ENCODE measurements around the gene FSCN2. TPM values are rescaled to one million over a fixed set of nuclear protein-coding genes. Genes with fewer than 3 reads are reported as not detected.

FSCN2 gene
- total RNA-seq, 2 experiments from 2014 or later, result 0.21 to 0.50 TPM

GRCh38 chr17:81489012-81489997, 38.9 kb upstream of the FSCN2 start:
- CTCF ChIA-PET, result interaction anchor here (0.6 to 1.0 kb wide), 2 partner anchors 11 to 164 kb away, joined by 3 read pairs; no protein-coding TSS in a partner anchor
- POLR2A ChIA-PET, result interaction anchor here (0.6 to 1.1 kb wide), 5 partner anchors 19 to 250 kb away, joined by 3 to 7 read pairs (median 3); partner anchors contain the start of gene NDUFAF8

DNA sequence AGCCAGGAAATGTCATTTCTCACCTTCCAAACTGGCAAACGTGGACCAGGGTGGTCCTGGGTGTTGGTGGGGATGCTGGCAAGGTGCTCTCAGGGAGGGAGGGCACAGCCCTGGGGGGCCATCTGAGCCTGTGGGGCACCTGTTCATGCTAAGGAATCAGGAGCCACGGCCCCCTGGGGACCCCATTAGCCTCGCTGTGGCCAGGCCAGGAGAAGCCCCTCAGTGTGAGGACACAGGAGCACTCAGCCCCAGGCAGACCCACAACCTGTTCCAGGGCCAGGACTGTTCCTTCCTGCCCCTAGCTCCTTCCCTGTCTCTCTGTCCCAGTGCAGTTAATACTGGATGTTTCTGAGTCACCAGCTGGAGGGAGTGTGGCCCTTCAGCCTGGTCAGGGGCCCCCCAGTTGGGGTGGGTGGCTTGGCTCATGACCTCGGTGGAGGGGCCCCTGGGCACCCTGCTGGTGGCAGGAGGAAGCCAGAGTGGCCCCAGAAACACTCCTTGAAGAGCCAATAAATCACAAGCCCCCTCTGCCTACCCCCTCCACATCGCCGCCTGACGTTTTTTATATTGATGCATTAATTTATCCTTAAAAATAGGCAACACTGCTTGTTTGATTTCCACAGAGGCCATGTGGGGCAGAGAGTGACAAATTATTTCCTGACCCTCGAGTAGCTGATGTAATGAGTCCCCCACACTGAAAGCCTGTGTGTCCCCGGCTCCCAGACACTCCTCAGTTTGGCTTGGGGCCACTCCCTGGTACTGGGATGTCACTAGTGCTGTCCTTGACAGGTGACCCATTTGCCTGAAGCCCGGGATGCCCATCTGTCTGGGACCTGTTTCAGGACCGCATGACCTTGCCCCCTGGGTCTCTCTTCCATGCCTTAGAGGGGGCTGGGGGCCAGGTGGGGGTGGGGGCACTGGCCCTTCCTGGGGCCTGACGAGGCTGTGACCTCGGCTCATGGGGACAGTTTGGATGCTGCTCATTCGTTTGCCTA, 37.9 kb upstream of the FSCN2 start:
- ChIA-PET POLR2A (interaction anchor here (0.6 to 0.8 kb wide), 2 partner anchors 25 to 197 kb away, joined by 3 to 7 read pairs; no protein-coding TSS in a partner anchor), CTCF (interaction anchor here (0.6 to 1.2 kb wide), 3 partner anchors 11 to 165 kb away, joined by 3 read pairs; no protein-coding TSS in a partner anchor)

DNA sequence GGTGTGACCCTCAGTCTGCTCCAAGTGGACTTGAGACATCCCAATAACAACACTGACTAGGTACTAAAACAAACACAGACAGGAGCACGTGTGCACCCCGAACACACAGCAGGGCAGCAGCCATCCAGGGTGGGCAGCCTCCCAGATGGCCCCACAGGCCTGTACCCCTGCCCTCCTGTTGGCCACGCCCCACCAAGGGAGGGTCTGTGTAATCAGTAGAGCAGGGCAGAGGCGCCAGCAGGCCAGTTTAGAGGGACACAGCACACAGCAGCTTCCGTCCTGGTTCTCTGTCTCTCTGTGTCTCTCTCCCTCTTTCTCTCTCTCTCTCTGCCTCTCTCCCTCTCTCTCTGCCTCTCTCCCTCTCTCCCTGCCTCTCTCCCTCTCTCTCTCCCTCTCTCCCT, 37.0 kb upstream of the FSCN2 start:
- POLR2A ChIA-PET, result no interaction called here
- CTCF ChIA-PET, result interaction anchor here (1.2 kb wide), 1 partner anchor 10 kb away, joined by 3 read pairs; no protein-coding TSS in a partner anchor

GRCh38 chr17:81491761-81492160, 36.4 kb upstream of the FSCN2 start:
- CTCF ChIA-PET, result no interaction called here

GRCh38 chr17:81492202-81492601, 36.0 kb upstream of the FSCN2 start:
- POLR2A ChIA-PET, result no interaction called here
- CTCF ChIA-PET, result interaction anchor here (0.6 kb wide), 1 partner anchor 75 kb away, joined by 3 read pairs; no protein-coding TSS in a partner anchor

More at GRCh38 chr17:81491761-81492160, 36.4 kb upstream of the FSCN2 start:
- POLR2A ChIA-PET, result no interaction called here

DNA sequence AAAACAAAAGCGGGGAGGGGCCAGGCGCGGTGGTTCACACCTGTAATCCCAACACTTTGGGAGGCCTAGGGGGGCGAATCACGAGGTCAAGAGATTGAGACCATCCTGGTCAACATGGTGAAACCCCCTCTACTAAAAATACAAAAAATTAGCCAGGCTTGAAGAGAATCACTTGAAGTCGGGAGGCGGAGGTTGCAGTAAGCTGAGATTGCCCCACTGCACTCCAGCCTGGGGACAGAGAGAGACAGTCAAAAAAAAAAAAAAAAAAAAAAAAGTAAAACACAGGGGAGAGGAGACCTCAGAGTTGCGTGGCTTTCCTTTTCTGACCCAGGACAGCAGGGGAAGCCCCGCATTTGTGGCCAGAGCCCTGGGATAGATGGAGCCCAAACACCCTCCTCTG, 35.5 kb upstream of the FSCN2 start:
- POLR2A ChIA-PET, result no interaction called here
- CTCF ChIA-PET, result interaction anchor here (0.6 kb wide), 1 partner anchor 75 kb away, joined by 3 read pairs; no protein-coding TSS in a partner anchor

GRCh38 chr17:81493198-81494038, 34.8 kb upstream of the FSCN2 start:
- POLR2A ChIA-PET, result no interaction called here

DNA sequence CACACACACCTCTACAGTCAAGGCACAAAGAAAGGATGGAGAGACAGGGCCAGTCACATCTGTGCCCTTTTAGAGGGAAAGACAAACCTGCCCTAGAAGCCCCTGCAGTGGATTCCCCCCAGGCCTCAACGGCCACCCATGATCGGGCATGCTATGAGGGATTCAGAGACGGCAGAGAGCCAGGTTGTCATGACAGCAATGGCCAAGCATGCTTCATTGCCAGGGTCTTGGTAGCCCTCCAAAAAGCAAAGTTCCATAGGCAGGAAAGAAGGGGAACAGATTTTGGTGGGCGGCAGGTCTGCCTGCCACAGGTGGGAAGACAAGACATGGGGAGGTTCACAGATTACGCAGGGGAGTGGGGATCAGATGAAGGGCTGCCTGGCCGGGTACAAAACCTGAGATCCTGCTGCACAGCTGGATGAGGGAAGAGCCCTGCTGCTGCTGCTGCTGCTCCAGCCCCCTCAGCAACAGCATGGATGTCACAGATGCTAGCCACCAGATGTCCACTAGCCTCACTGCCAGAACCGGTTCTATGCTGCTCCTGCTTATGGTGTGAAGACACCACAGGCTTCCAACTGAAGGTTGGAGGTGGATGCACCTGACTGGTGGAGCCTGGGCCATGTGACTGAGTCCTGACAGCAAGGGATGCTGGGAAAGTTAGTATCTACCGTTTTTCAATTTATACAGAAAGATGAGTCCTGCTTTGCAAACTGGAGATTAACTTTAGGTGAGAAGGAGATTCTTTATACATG, 33.4 kb upstream of the FSCN2 start:
- CTCF ChIA-PET, result no interaction called here
- POLR2A ChIA-PET, result interaction anchor here (0.7 kb wide), 1 partner anchor 85 kb away, joined by 6 read pairs; no protein-coding TSS in a partner anchor

More at GRCh38 chr17:81493198-81494038, 34.8 kb upstream of the FSCN2 start:
- CTCF ChIA-PET, result no interaction called here

- CTCF ChIA-PET, result interaction anchor here (1.3 kb wide), 1 partner anchor 15 kb away, joined by 6 read pairs; no protein-coding TSS in a partner anchor
- POLR2A ChIA-PET, result no interaction called here
Measured at GRCh38 chr17:81498953-81499600, 29.1 kb upstream of the FSCN2 start.

DNA sequence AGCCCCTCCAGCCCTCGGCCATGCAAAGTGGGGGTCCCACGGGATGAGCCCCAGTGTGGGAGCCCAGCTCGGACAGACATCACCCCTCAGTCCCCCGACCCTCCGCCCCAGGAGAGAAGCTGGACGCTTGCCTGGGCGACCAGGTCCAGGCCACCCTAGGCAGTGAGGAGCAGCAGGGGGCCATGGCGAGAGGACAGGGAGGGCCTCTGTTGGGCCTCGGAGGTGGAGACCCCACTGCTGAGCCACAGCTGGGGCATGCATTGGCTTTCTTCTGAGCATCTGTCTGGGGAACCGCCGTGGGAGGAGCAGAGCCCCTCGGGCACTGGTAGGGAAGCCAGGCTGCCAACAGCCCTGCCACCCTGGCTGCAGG, 28.6 kb upstream of the FSCN2 start:
- ChIA-PET POLR2A (interaction anchor here (0.5 kb wide), 1 partner anchor 9 kb away, joined by 3 read pairs; no protein-coding TSS in a partner anchor), CTCF (no interaction called here)

DNA sequence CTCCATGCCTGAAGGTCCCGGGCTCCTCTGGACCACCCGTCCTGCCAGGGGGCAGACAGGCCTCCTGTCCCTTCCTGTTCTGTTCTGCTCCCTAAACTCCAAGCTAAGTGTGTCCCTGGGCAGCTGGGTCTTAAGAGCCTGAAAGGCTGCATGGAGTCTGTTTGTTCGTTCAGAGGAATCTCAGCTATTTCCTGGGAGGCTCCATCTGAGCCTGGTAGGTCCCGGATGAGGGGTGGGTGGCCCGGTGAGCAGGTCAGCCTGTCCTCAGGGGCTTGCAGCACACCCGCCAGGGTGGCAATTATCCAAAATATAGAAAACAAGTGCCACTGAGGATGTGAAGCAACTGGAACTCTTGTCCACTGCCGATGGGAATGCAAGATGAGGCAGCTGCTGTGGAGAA, 28.1 kb upstream of the FSCN2 start:
- POLR2A ChIA-PET, result interaction anchor here (0.5 kb wide), 1 partner anchor 8 kb away, joined by 3 read pairs; no protein-coding TSS in a partner anchor

GRCh38 chr17:81502471-81503017, 25.6 kb upstream of the FSCN2 start:
- POLR2A ChIA-PET, result no interaction called here
- CTCF ChIA-PET, result interaction anchor here (0.7 to 1.4 kb wide), 2 partner anchors 12 to 276 kb away, joined by 3 read pairs; no protein-coding TSS in a partner anchor

More for the DNA sequence above, 28.1 kb upstream of the FSCN2 start:
- CTCF ChIA-PET, result no interaction called here

DNA sequence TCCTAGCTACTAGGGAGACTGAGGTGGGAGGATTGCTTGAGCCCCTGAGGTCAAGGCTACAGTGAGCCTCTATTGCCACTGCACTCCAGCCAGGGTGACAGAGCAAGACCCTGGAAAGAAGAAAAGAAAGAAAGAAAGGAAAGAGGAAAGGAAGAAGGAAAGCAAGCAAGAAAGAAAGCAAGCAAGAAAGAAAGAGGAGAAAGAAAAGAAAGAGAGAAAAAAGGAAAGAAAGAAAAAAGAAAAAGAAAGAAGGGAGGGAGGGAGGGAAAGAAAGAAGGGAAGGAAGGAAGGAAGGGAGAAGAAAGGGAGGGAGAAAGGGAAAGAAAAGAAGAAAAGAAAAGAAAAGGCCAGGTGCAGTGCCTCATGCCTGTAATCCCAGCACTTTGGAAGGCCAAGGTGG, 24.6 kb upstream of the FSCN2 start:
- CTCF ChIA-PET, result no interaction called here
- POLR2A ChIA-PET, result no interaction called here

GRCh38 chr17:81508639-81509206, 19.5 kb upstream of the FSCN2 start:
- CTCF ChIA-PET, result no interaction called here
- POLR2A ChIA-PET, result interaction anchor here (0.7 to 2.0 kb wide), 6 partner anchors 9 to 286 kb away, joined by 3 to 8 read pairs (median 3); partner anchors contain the start of gene CEP131

DNA sequence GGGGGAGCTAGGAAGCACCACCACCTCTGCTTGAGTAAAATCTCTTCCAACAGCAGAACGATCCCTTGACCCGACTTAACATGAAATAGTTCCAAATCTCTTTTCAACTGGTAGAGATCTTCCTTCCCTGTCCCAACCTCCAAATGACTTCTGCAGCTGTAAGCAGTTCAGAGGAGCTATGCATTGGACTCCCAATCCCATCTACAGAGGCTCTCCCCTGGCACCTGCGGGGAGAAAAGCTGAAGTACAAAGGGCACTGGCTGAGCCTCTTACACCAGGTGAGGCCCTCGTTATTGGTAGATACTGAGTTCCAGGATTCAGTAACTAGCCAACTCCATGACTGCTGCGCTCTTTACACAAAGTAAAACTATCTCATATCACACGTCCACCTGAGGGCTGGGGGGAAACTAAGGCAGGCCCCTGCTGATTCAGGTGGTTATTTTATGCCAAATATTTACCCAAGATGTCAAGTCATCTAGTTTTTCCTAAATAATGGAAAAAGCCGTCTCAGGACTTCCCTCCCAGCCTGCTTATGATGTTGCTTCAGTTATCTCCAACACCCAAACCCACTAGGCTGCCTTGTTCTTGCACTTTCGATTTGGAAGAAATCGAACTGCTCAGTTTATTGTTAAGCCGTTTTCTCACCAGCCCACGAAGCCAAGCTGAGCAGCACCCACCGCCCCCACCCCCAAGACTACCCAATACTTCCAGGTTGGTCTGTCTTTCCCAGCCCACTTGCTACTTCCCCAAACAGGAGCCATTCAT, 18.8 kb upstream of the FSCN2 start:
- ChIA-PET POLR2A (interaction anchor here (0.8 to 2.0 kb wide), 6 partner anchors 9 to 286 kb away, joined by 3 to 8 read pairs (median 4); partner anchors contain the start of gene CEP131), CTCF (no interaction called here)
